SK-N-SH (cell line): ENCODE data around the gene GPC2. TPM values are rescaled to one million over a fixed set of nuclear protein-coding genes. Genes with fewer than 3 reads are reported as not detected.

Experiments used
- CTCF ChIA-PET: fragments of 300-600, 350-600 bp; formaldehyde crosslinking; extraction: SDS; loops from one replicate; lab custom pipeline; 2021; lab: Yijun Ruan, JAX
- POLR2A ChIA-PET: fragments of 350-600 bp; sonication (Branson Sonifier 250); formaldehyde crosslinking; extraction: SDS; loops from one replicate; lab custom pipeline; 2020; ENCODE audit warnings: antibody characterized with exemption, inconsistent platforms; lab: Yijun Ruan, JAX
- DNase-seq: peaks from one replicate; pipeline ENCODE4 v3.0.0; 2012
- H2AFZ ChIP-seq: fragments of 200-600 bp; sonication (generic); 2 replicates; pipeline ENCODE4 v1.8.1; 2016; ENCODE audit warnings: antibody characterized with exemption, mild to moderate bottlenecking, low read depth
- H3F3A ChIP-seq: fragments of 200-600 bp; sonication (generic); replicated peaks from 2 replicates; pipeline ENCODE3; 2016; ENCODE audit warnings: antibody characterized with exemption, mild to moderate bottlenecking; ENCODE audit not compliant: insufficient read depth
- H3K27ac ChIP-seq, 2 experiments: fragments of 200-500 bp in 1 of 2; fragments of 200-600 bp in 1 of 2; sonication (Bioruptor generic) in 1 of 2; sonication (generic), shearing (Covaris generic) in 1 of 2; 2 replicates each; pipeline versions ENCODE4 v1.5.1 to v1.6.1; 2014 to 2016; ENCODE audit warnings: low read depth in 2 of 2, inconsistent platforms in 1 of 2, low read length in 1 of 2, mild to moderate bottlenecking in 1 of 2, mixed read lengths in 1 of 2
- H3K27me3 ChIP-seq: fragments of 200-600 bp; sonication (generic), shearing (Covaris generic); 2 replicates; pipeline ENCODE4 v1.6.1; 2016; ENCODE audit warnings: mixed run types; ENCODE audit not compliant: insufficient read depth
- H3K36me3 ChIP-seq, 2 experiments: fragments of 200-500 bp in 1 of 2; fragments of 200-600 bp in 1 of 2; sonication (Bioruptor generic) in 1 of 2; sonication (generic) in 1 of 2; replicated peaks in 1 of 2; 2 replicates each; pipeline versions ENCODE3 to v1.5.1; 2014 to 2016; ENCODE audit warnings: low read length in 1 of 2, mild to moderate bottlenecking in 1 of 2; ENCODE audit not compliant: insufficient read depth in 2 of 2, control insufficient read depth in 1 of 2
- H3K4me1 ChIP-seq, 2 experiments: fragments of 200-500 bp in 1 of 2; fragments of 200-600 bp in 1 of 2; sonication (Bioruptor generic) in 1 of 2; sonication (generic), shearing (Covaris generic) in 1 of 2; 2 replicates each; pipeline versions ENCODE4 v1.5.1 to v1.6.1; 2014 to 2016; ENCODE audit warnings: low read depth in 1 of 2, low read length in 1 of 2, mixed run types in 1 of 2; ENCODE audit not compliant: insufficient read depth in 2 of 2, control insufficient read depth in 1 of 2
- H3K4me2 ChIP-seq: fragments of 200-600 bp; sonication (generic), shearing (Covaris generic); 2 replicates; pipeline ENCODE4 v1.6.1; 2017; ENCODE audit warnings: mixed run types
- H3K4me3 ChIP-seq, 2 experiments: fragments of 200-500 bp in 1 of 2; fragments of 200-600 bp in 1 of 2; sonication (Bioruptor generic) in 1 of 2; sonication (generic), shearing (Covaris generic) in 1 of 2; 2 replicates each; pipeline versions ENCODE4 v1.5.1 to v1.8.1; 2014 to 2016; ENCODE audit warnings: low read depth in 2 of 2, inconsistent platforms in 1 of 2, low read length in 1 of 2, mild to moderate bottlenecking in 1 of 2, mixed read lengths in 1 of 2, moderate library complexity in 1 of 2
- H3K79me2 ChIP-seq: fragments of 200-600 bp; sonication (generic); 2 replicates; pipeline ENCODE4 v1.8.1; 2017; ENCODE audit warnings: mild to moderate bottlenecking; ENCODE audit not compliant: insufficient read depth
- H3K9ac ChIP-seq: fragments of 200-600 bp; sonication (generic); 2 replicates; pipeline ENCODE4 v1.6.1; 2017; ENCODE audit warnings: mixed run types
- H3K9me2 ChIP-seq: fragments of 200-600 bp; sonication (generic); 2 replicates; pipeline ENCODE4 v1.6.1; 2017; ENCODE audit warnings: mixed run types
- H3K9me3 ChIP-seq: fragments of 200-600 bp; sonication (generic); 2 replicates; pipeline ENCODE4 v1.6.1; 2017; ENCODE audit warnings: mixed run types, mild to moderate bottlenecking, moderate library complexity
- H4K20me1 ChIP-seq: fragments of 200-600 bp; sonication (generic); 2 replicates; pipeline ENCODE4 v1.6.1; 2017; ENCODE audit warnings: mild to moderate bottlenecking, mixed run types; ENCODE audit not compliant: insufficient read depth
- CHD2 ChIP-seq: fragments of 150-350 bp; IDR thresholded peaks from 2 replicates; pipeline ENCODE4 v1.6.1; 2018; ENCODE audit warnings: low read length; ENCODE audit not compliant: partially characterized antibody
- CTCF ChIP-seq: fragments of 200-600 bp; sonication (generic); IDR thresholded peaks from 2 replicates; pipeline ENCODE4 v1.6.1; 2017; ENCODE audit warnings: antibody characterized with exemption, mild to moderate bottlenecking, moderate library complexity
- ELF1 ChIP-seq: IDR thresholded peaks from 2 replicates; pipeline ENCODE4 v1.4.0; 2012
- EP300 ChIP-seq, 2 experiments: IDR thresholded peaks; 2 replicates each; pipeline versions ENCODE4 v1.4.0 to v1.6.1; 2012; ENCODE audit warnings: borderline replicate concordance in 1 of 2, low read depth in 1 of 2, low read length in 1 of 2
- EZH2phosphoT487 ChIP-seq: fragments of 200-600 bp; sonication (generic); IDR thresholded peaks from 2 replicates; pipeline ENCODE4 v1.6.1; 2017; ENCODE audit warnings: low read depth, mixed run types, mild to moderate bottlenecking, antibody characterized with exemption, moderate library complexity, borderline replicate concordance
- FOSL2 ChIP-seq: IDR thresholded peaks from 2 replicates; pipeline ENCODE4 v1.4.0; 2012; ENCODE audit warnings: low read depth, mild to moderate bottlenecking, moderate library complexity, borderline replicate concordance
- FOXM1 ChIP-seq: IDR thresholded peaks from 2 replicates; pipeline ENCODE4 v1.4.0; 2012; ENCODE audit warnings: low read depth, mild to moderate bottlenecking
- GABPA ChIP-seq: IDR thresholded peaks from 2 replicates; pipeline ENCODE4 v1.4.0; 2012; ENCODE audit warnings: low read depth, mild to moderate bottlenecking
- GATA2 ChIP-seq: sonication (generic); formaldehyde crosslinking; IDR thresholded peaks from 2 replicates; pipeline ENCODE4 v1.5.0; 2020; ENCODE audit warnings: mild to moderate bottlenecking, missing genetic modification reagents
- MAX ChIP-seq: IDR thresholded peaks from 2 replicates; pipeline ENCODE4 v1.4.0; 2012; ENCODE audit warnings: low read depth
- NFIC ChIP-seq: IDR thresholded peaks from 2 replicates; pipeline ENCODE4 v1.4.0; 2012; ENCODE audit warnings: borderline replicate concordance
- RAD21 ChIP-seq: IDR thresholded peaks from 2 replicates; pipeline ENCODE4 v1.6.1; 2012; ENCODE audit warnings: mild to moderate bottlenecking, low read length
- RCOR1 ChIP-seq: fragments of 150-350 bp; IDR thresholded peaks from 2 replicates; pipeline ENCODE4 v1.6.1; 2017; ENCODE audit warnings: antibody characterized with exemption, low read length
- REST ChIP-seq: IDR thresholded peaks from 2 replicates; pipeline ENCODE4 v1.6.1; 2012; ENCODE audit warnings: mild to moderate bottlenecking, low read depth, low read length, moderate library complexity
- TAF1 ChIP-seq: IDR thresholded peaks from 2 replicates; pipeline ENCODE4 v1.6.1; 2012; ENCODE audit warnings: low read depth, mild to moderate bottlenecking, low read length, moderate library complexity, borderline replicate concordance
- USF1 ChIP-seq: IDR thresholded peaks from 2 replicates; pipeline ENCODE4 v1.4.0; 2012; ENCODE audit warnings: low read depth, borderline replicate concordance
- YY1 ChIP-seq: IDR thresholded peaks from 2 replicates; pipeline ENCODE4 v1.4.0; 2012; ENCODE audit warnings: low read depth, mild to moderate bottlenecking
- WGBS: methylation state at CpG from one replicate; pipeline ENCODE4 v1.1.6; 2017; ENCODE audit warnings: low lambda C conversion rate; 5-methylcytosine and 5-hydroxymethylcytosine counted together
- polyA plus RNA-seq, 3 experiments: library from polyadenylated mRNA; depleted of rRNA; stranded (reverse); fragments of >200 nt; gene quantifications; 2 replicates each; pipeline ENCODE4 v1.2.3, GENCODE V29; 2012

The GPC2 gene
- polyA plus RNA-seq, 1 of the 3 experiments (the other 2 are of a cell fraction), result 12.9 TPM

GRCh38 chr7:100166317-100166940, 10.8 kb downstream of the GPC2 start:
- ChIA-PET CTCF (interaction anchor here (1.4 to 4.0 kb wide), 2 partner anchors 8 to 34 kb away, joined by 3 to 39 read pairs; no protein-coding TSS in a partner anchor), POLR2A (interaction anchor here (0.5 to 2.0 kb wide), 5 partner anchors 10 to 37 kb away, joined by 3 to 7 read pairs (median 4); partner anchors contain the start of genes GPC2 and STAG3)
- Histone ChIP-seq H3K9ac (no peak overlapping the region), H3K36me3 (no peaks in the 10 kb centered on the region), H3K4me3 (no peak overlapping the region), H3K9me2 (no peaks in the 10 kb centered on the region), H3K79me2 (no peaks in the 10 kb centered on the region), H2AFZ (no peak overlapping the region), H4K20me1 (no peaks in the 10 kb centered on the region), H3K27ac (no peak overlapping the region), H3F3A (peaks cover 18% of the 10 kb centered on the region), H3K27me3 (no peaks in the 10 kb centered on the region), H3K4me1 (peaks cover 0 to 18% of the 10 kb centered on the region in 2 experiments; a peak in 1 of 4 replicates), H3K9me3 (no peaks in the 10 kb centered on the region), H3K4me2 (no peak overlapping the region)
- WGBS, result 90% methylated on average over 16 of the region's 16 CpGs
- TF ChIP-seq TAF1, result no peak
- TF ChIP-seq CTCF, result no peak
- no peak for TF ChIP-seq YY1
- TF ChIP-seq EZH2phosphoT487, result no peak
- no peak for TF ChIP-seq GATA2 (CRISPR knock-in tag)
- no peak for TF ChIP-seq NFIC
- TF ChIP-seq EP300 (IDR thresholded peaks at IDR 0.05; ENCODE audit: borderline replicate concordance in 1 of 2, low read depth in 1 of 2, low read length in 1 of 2), result no peak
- no peak for TF ChIP-seq RCOR1
- TF ChIP-seq FOSL2, result no peak
- TF ChIP-seq ELF1, result no peak
- TF ChIP-seq FOXM1, result no peak
- TF ChIP-seq MAX, result no peak
- no peak for TF ChIP-seq GABPA
- TF ChIP-seq CHD2, result no peak
- no peak for TF ChIP-seq USF1
- no peak for TF ChIP-seq RAD21
- no peak for TF ChIP-seq REST
- DNase-seq, result peak; percentile 21
